ENCODE measurements around the gene ACP6. TPM values are rescaled to one million over a fixed set of nuclear protein-coding genes. Genes with fewer than 3 reads are reported as not detected.

Gene ACP6
- total RNA-seq, 3 donors from 2014 or later = 5.1 to 19.7 (median 18.9) TPM

DNA sequence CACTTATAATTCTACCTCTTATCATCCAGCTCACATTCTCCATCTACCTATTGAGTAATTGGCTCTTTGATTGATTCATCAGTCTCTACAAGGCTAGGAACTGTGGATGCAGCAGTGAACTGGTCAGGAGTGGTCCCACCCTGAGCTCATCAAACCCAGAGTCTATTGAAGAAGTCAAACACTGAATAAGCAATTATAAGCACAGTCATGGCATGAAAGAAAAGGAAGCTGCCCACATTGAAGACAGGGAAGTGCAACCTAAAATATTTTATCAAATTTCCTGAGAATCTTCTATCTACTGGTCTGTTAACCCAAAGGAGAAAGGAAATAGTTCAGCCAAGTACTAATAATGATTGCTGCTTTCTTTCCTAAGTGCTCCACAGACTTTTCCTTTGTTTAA is 35.7 kb downstream of the ACP6 start:
- Histone ChIP-seq H3K4me1 (no peaks in the 10 kb centered on the region), H3K4me3 (no peak overlapping the region), H3K27ac (no peak overlapping the region), H3K36me3 (no peaks in the 10 kb centered on the region), H3K27me3 (no peaks in the 10 kb centered on the region), H3K9me3 (no peaks in the 10 kb centered on the region)
- intact Hi-C loops (cut with DNase I; ENCODE audit: low total_unique reads) = no loop called here
- no peak for DNase-seq (ENCODE audit: low spot score in 2 of 2)
- TF ChIP-seq, protein P1, sequence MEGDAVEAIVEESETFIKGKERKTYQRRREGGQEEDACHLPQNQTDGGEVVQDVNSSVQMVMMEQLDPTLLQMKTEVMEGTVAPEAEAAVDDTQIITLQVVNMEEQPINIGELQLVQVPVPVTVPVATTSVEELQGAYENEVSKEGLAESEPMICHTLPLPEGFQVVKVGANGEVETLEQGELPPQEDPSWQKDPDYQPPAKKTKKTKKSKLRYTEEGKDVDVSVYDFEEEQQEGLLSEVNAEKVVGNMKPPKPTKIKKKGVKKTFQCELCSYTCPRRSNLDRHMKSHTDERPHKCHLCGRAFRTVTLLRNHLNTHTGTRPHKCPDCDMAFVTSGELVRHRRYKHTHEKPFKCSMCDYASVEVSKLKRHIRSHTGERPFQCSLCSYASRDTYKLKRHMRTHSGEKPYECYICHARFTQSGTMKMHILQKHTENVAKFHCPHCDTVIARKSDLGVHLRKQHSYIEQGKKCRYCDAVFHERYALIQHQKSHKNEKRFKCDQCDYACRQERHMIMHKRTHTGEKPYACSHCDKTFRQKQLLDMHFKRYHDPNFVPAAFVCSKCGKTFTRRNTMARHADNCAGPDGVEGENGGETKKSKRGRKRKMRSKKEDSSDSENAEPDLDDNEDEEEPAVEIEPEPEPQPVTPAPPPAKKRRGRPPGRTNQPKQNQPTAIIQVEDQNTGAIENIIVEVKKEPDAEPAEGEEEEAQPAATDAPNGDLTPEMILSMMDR (IDR thresholded peaks at IDR 0.05) = no peak
- TF ChIP-seq POLR2AphosphoS5 (IDR thresholded peaks at IDR 0.05) (no peak), POLR2A (IDR thresholded peaks at IDR 0.05) (no peak)

- DNase-seq (ENCODE audit: low spot score in 2 of 2) = no peak
- no peaks in the 10 kb centered on the region for H3K27me3 ChIP-seq
- no peaks in the 10 kb centered on the region for H3K9me3 ChIP-seq
- TF ChIP-seq POLR2A (IDR thresholded peaks at IDR 0.05) (no peak), POLR2AphosphoS5 (IDR thresholded peaks at IDR 0.05) (no peak)
- TF ChIP-seq, protein P1 (IDR thresholded peaks at IDR 0.05) = no peak
- no peak overlapping the region for H3K27ac ChIP-seq
- no peaks in the 10 kb centered on the region for H3K4me1 ChIP-seq
- intact Hi-C loops (cut with DNase I; ENCODE audit: low total_unique reads) = no loop called here
- no peaks in the 10 kb centered on the region for H3K36me3 ChIP-seq
- H3K4me3 ChIP-seq = no peak overlapping the region
Measured at GRCh38 chr1:147633759-147634158, 36.6 kb downstream of the ACP6 start.

DNA sequence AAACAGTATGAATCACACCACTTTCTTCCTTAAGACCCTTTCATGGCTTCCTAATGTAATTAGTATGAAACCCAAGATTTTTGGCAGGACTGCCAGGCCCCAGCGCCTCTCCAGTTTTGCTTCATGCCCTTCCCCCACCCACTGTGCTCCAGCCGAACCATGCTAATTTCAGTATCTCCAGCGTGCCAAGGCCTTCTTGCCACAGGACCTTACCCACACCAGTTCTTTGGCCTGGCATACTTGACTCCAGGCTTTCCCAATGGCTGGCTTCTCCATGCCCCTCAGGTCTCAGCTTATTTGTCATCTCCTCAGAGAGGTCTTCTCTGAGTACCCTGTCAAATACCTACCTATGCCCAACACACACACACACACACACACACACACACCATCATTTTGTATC is 38.5 kb downstream of the ACP6 start:
- H3K36me3 ChIP-seq = no peaks in the 10 kb centered on the region
- H3K9me3 ChIP-seq = no peaks in the 10 kb centered on the region
- no peak overlapping the region for H3K27ac ChIP-seq
- no peaks in the 10 kb centered on the region for H3K27me3 ChIP-seq
- TF ChIP-seq POLR2AphosphoS5 (IDR thresholded peaks at IDR 0.05) (no peak), POLR2A (IDR thresholded peaks at IDR 0.05) (no peak)
- TF ChIP-seq, protein P1 (IDR thresholded peaks at IDR 0.05) = no peak
- intact Hi-C loops (cut with DNase I; ENCODE audit: low total_unique reads) = no loop called here
- DNase-seq (ENCODE audit: low spot score in 2 of 2) = no peak
- H3K4me3 ChIP-seq = no peak overlapping the region
- no peaks in the 10 kb centered on the region for H3K4me1 ChIP-seq

- Histone ChIP-seq H3K27me3 (no peaks in the 10 kb centered on the region), H3K9me3 (no peaks in the 10 kb centered on the region), H3K4me3 (no peak overlapping the region), H3K27ac (no peak overlapping the region), H3K4me1 (no peaks in the 10 kb centered on the region), H3K36me3 (no peaks in the 10 kb centered on the region)
- no peak for DNase-seq (ENCODE audit: low spot score in 2 of 2)
- intact Hi-C loops (cut with DNase I; ENCODE audit: low total_unique reads) = no loop called here
- no peak for TF ChIP-seq POLR2AphosphoS5 (IDR thresholded peaks at IDR 0.05)
Measured at GRCh38 chr1:147630447-147630846, 39.9 kb downstream of the ACP6 start.

- H3K4me1 ChIP-seq = no peaks in the 10 kb centered on the region
- no peaks in the 10 kb centered on the region for H3K9me3 ChIP-seq
- intact Hi-C loops (cut with DNase I; ENCODE audit: low total_unique reads) = no loop called here
- H3K36me3 ChIP-seq = no peaks in the 10 kb centered on the region
- no peaks in the 10 kb centered on the region for H3K27me3 ChIP-seq
- H3K27ac ChIP-seq = no peak overlapping the region
- H3K4me3 ChIP-seq = no peak overlapping the region
- TF ChIP-seq, protein P1 (IDR thresholded peaks at IDR 0.05) = no peak
- TF ChIP-seq POLR2AphosphoS5 (IDR thresholded peaks at IDR 0.05) = no peak
- no peak for TF ChIP-seq POLR2A (IDR thresholded peaks at IDR 0.05)
- DNase-seq (ENCODE audit: low spot score in 2 of 2) = no peak
Measured at GRCh38 chr1:147630022-147630421, 40.3 kb downstream of the ACP6 start.

- Histone ChIP-seq H3K27ac (no peak overlapping the region), H3K36me3 (no peaks in the 10 kb centered on the region), H3K4me1 (no peaks in the 10 kb centered on the region), H3K27me3 (no peaks in the 10 kb centered on the region), H3K4me3 (no peak overlapping the region), H3K9me3 (no peaks in the 10 kb centered on the region)
- no peak for DNase-seq (ENCODE audit: low spot score in 2 of 2)
- TF ChIP-seq, protein P1 (IDR thresholded peaks at IDR 0.05) = no peak
- TF ChIP-seq POLR2A (IDR thresholded peaks at IDR 0.05) (no peak), POLR2AphosphoS5 (IDR thresholded peaks at IDR 0.05) (no peak)
- intact Hi-C loops (cut with DNase I; ENCODE audit: low total_unique reads) = loop anchor here (10.0 kb wide), 1 partner anchor 124 kb away; no protein-coding TSS in a partner anchor
Measured at GRCh38 chr1:147628441-147628840, 41.9 kb downstream of the ACP6 start.
